Posterior vena cava (tissue), 2 donors: ENCODE data around the gene RAB40C. TPM values are rescaled to one million over a fixed set of nuclear protein-coding genes. Genes with fewer than 3 reads are reported as not detected.
A peak's percentile ranks its signal among the peaks of the same experiment; 100 is the strongest.

Experiments used
- DNase-seq: peaks from one replicate; pipeline ENCODE4 v3.0.0-alpha.2; 2020; ENCODE audit warnings: low spot score
- intact Hi-C, 2 donors: fragments of 100-400 bp; cut with DNase I; formaldehyde crosslinking; loops; one replicate each; pipeline versions ENCODE4 v1.14.1 to v1.14.2; 2022 to 2023
- total RNA-seq, 2 donors: library from RNA; stranded (reverse); fragmentation: NEBNext Ultra II Directional; extraction: Animal tissue kit (Norgen Biotek cat#: 25700); gene quantifications; one replicate each; pipeline ENCODE4 v1.2.1, GENCODE V29; 2021
- donor health status: DM: yes; HTN: yes; CAD: no.
- donor health status: DM: yes; HTN: yes; CAD: no.

The RAB40C gene
- total RNA-seq, 2 donors from 2014 or later, result 13.0 to 13.6 TPM

- DNase-seq, result peak; percentile 80
- intact Hi-C loops, result loop anchor here in 1 of 2 donors (2.0 kb wide), 1 partner anchor 23 kb away; no protein-coding TSS in a partner anchor
These were observed 35.5 kb downstream of the RAB40C start for GRCh38 chr16:625117-625976.

GRCh38 chr16:625977-626765, 36.3 kb downstream of the RAB40C start:
- DNase-seq, result no peak
- intact Hi-C loops, result loop anchor here in 1 of 2 donors (2.0 kb wide), 1 partner anchor 23 kb away; no protein-coding TSS in a partner anchor

- DNase-seq, result peak; percentile 91
- intact Hi-C loops, result no loop called here
These were observed 37.1 kb downstream of the RAB40C start for GRCh38 chr16:626787-627453.

GRCh38 chr16:627454-628239, 37.8 kb downstream of the RAB40C start:
- DNase-seq, result peak; percentile 72

GRCh38 chr16:628321-629061, 38.6 kb downstream of the RAB40C start:
- intact Hi-C loops, result no loop called here
- DNase-seq, result peak; percentile 80

More at GRCh38 chr16:627454-628239, 37.8 kb downstream of the RAB40C start:
- intact Hi-C loops, result no loop called here

- intact Hi-C loops, result no loop called here
- DNase-seq, result peak; percentile 77
These were observed 39.4 kb downstream of the RAB40C start for GRCh38 chr16:629185-629832.

- DNase-seq, result no peak
- intact Hi-C loops, result loop anchor here in 1 of 2 donors (5.0 kb wide), 1 partner anchor 38 kb away; the partner anchor contains the start of gene RAB40C
These were observed 40.0 kb downstream of the RAB40C start for GRCh38 chr16:629833-630248.

- peak; percentile 77 for DNase-seq
- intact Hi-C loops, result loop anchor here in 1 of 2 donors (5.0 kb wide), 1 partner anchor 38 kb away; the partner anchor contains the start of gene RAB40C
These were observed 40.5 kb downstream of the RAB40C start for GRCh38 chr16:630249-630814.

GRCh38 chr16:630815-631405, 41.0 kb downstream of the RAB40C start, which contains the start of gene WFIKKN1:
TSS of gene WFIKKN1 (plus strand) at chr16:630985. CDS start at chr16:631254, 269 bp downstream.
- intact Hi-C loops, result loop anchor here in 1 of 2 donors (5.0 kb wide), 1 partner anchor 39 kb away; the partner anchor contains the start of gene RAB40C
- peak; percentile 85 for DNase-seq

- no peak for DNase-seq
- intact Hi-C loops, result loop anchor here in 1 of 2 donors (5.0 kb wide), 1 partner anchor 40 kb away; the partner anchor contains the start of gene RAB40C
These were observed 42.0 kb downstream of the RAB40C start for GRCh38 chr16:631808-632358.

- intact Hi-C loops, result loop anchor here in 1 of 2 donors (5.0 kb wide), 1 partner anchor 40 kb away; the partner anchor contains the start of gene RAB40C
- DNase-seq, result peak; percentile 76
These were observed 42.8 kb downstream of the RAB40C start for GRCh38 chr16:632486-633335.

- peak; percentile 79 for DNase-seq
- intact Hi-C loops, result loop anchor here in 1 of 2 donors (5.0 kb wide), 1 partner anchor 41 kb away; the partner anchor contains the start of gene RAB40C
These were observed 43.6 kb downstream of the RAB40C start for GRCh38 chr16:633336-634050.

GRCh38 chr16:634051-634670, 44.3 kb downstream of the RAB40C start:
- no peak for DNase-seq
- intact Hi-C loops, result loop anchor here in 1 of 2 donors (5.0 kb wide), 1 partner anchor 42 kb away; the partner anchor contains the start of gene RAB40C

GRCh38 chr16:634996-635395, 45.1 kb downstream of the RAB40C start:
- intact Hi-C loops, result loop anchor here in 1 of 2 donors (5.0 kb wide), 1 partner anchor 43 kb away; the partner anchor contains the start of gene RAB40C
- DNase-seq, result no peak
